ENCODE data around the gene PPP1R7.
A peak's percentile ranks its signal among the peaks of the same experiment; 100 is the strongest.

PPP1R7 gene

DNA sequence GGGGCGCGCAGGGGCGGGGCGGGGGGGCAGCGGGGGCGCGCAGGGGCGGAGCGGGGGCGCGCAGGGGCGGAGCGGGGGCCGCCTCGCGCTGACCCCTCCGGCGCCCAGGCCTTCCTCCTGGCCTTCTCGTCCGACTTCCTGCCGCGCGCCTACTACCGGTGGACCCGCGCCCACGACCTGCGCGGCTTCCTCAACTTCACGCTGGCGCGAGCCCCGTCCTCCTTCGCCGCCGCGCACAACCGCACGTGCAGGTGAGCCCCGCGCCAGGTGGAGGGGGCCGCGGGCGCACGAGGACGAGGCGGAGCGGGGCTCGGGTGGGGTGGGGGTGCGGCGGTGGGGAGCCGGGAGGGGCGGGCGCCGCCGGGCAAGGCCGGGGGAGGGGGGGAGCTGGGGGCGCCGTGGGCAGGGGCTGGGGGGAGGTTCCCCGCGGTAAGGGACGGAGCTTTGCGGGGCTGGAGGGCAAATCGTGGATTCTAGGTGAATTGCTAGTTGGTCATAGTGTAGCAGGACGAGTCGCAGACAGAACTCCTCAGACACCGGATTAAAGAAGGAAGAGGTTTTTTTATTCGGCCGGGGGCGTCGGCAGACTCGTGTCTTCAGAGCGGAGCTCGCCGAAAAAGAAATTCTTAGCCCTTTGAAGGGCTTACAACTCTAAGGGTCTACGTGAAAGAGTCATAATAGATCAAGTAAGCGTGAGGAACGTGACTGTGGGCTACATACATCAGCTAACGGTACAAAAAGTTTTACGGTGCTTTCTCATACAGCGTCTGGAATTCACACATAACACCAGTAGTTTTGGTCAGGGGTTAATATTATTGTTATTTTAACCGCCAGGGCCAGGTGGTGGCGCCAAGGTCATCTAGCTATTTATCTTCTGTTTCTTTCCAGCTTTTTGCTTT lies 68.1 kb downstream of the PPP1R7 start:
- peaks cover 4% of the 10 kb centered on the region for H3K4me1 ChIP-seq (ENCODE audit: control insufficient read depth, insufficient read depth, low read length, poor library complexity, severe bottlenecking)
- H3K27ac ChIP-seq (ENCODE audit: insufficient read depth, low read length, poor library complexity, severe bottlenecking) = no peak overlapping the region
- no peaks in the 10 kb centered on the region for H3K36me3 ChIP-seq (ENCODE audit: control insufficient read depth, insufficient read depth, low read length)
- H3K9me3 ChIP-seq (ENCODE audit: control insufficient read depth, low read length) = no peaks in the 10 kb centered on the region
- H3K27me3 ChIP-seq (replicated peaks; ENCODE audit: control insufficient read depth, insufficient read depth, low read length, poor library complexity, severe bottlenecking) = no peaks in the 10 kb centered on the region
- DNase-seq = peak in 2 of 3 donors; percentile 8 to 32
- peak overlapping the region; percentile 22 for H3K4me3 ChIP-seq (ENCODE audit: insufficient read depth, low read depth, low read length, poor library complexity, severe bottlenecking)

DNA sequence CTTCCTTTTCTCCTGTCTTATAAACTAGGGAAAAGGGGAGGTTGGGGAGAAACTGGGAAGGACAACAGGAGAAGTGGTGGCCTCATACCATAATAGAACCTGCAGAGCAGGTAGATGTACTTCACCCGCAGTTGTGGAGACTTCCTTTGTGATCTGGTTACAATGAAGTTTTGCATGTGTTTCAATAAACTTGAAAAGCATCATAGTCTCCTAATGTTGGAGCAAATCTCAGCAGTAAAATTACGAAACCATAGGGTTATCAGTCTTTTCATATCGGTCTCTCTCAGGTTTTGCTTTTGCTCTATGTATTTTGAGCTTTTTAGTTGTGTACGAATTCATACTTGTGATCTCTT lies 68.7 kb downstream of the PPP1R7 start:
- Histone ChIP-seq H3K36me3 (ENCODE audit: control insufficient read depth, insufficient read depth, low read length) (no peaks in the 10 kb centered on the region), H3K4me3 (ENCODE audit: insufficient read depth, low read depth, low read length, poor library complexity, severe bottlenecking) (peak overlapping the region; percentile 22), H3K27me3 (replicated peaks; ENCODE audit: control insufficient read depth, insufficient read depth, low read length, poor library complexity, severe bottlenecking) (no peaks in the 10 kb centered on the region), H3K4me1 (ENCODE audit: control insufficient read depth, insufficient read depth, low read length, poor library complexity, severe bottlenecking) (peaks cover 4% of the 10 kb centered on the region), H3K9me3 (ENCODE audit: control insufficient read depth, low read length) (no peaks in the 10 kb centered on the region), H3K27ac (ENCODE audit: insufficient read depth, low read length, poor library complexity, severe bottlenecking) (no peak overlapping the region)
- DNase-seq = no peak

DNA sequence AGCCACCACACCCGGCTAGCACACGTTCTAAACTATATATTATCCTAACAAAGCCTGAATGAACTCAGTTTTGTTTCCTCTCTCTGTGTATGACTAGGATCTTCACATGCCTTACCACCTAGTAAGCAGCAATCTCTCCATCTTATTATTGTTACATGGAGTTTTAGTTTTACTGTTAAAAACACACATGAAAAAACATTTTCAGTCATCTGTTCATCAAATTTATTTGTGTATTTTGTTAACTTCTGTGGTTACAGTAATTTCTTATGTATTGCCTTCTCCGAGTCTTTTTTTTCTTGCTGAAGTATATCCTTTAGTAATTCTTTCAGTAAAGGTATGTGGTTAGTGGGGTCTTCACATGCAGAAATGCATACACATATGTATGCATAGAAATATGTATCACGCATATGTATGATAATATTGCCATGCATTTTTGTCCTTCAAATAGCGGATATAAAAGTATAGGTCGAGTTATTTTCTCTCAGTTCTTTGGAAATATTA lies 69.6 kb downstream of the PPP1R7 start:
- no peak overlapping the region for H3K27ac ChIP-seq (ENCODE audit: insufficient read depth, low read length, poor library complexity, severe bottlenecking)
- no peaks in the 10 kb centered on the region for H3K27me3 ChIP-seq (replicated peaks; ENCODE audit: control insufficient read depth, insufficient read depth, low read length, poor library complexity, severe bottlenecking)
- no peak overlapping the region for H3K4me3 ChIP-seq (ENCODE audit: insufficient read depth, low read depth, low read length, poor library complexity, severe bottlenecking)
- H3K4me1 ChIP-seq (ENCODE audit: control insufficient read depth, insufficient read depth, low read length, poor library complexity, severe bottlenecking) = peaks cover 4% of the 10 kb centered on the region
- no peak for DNase-seq
- H3K36me3 ChIP-seq (ENCODE audit: control insufficient read depth, insufficient read depth, low read length) = no peaks in the 10 kb centered on the region
- no peaks in the 10 kb centered on the region for H3K9me3 ChIP-seq (ENCODE audit: control insufficient read depth, low read length)

DNA sequence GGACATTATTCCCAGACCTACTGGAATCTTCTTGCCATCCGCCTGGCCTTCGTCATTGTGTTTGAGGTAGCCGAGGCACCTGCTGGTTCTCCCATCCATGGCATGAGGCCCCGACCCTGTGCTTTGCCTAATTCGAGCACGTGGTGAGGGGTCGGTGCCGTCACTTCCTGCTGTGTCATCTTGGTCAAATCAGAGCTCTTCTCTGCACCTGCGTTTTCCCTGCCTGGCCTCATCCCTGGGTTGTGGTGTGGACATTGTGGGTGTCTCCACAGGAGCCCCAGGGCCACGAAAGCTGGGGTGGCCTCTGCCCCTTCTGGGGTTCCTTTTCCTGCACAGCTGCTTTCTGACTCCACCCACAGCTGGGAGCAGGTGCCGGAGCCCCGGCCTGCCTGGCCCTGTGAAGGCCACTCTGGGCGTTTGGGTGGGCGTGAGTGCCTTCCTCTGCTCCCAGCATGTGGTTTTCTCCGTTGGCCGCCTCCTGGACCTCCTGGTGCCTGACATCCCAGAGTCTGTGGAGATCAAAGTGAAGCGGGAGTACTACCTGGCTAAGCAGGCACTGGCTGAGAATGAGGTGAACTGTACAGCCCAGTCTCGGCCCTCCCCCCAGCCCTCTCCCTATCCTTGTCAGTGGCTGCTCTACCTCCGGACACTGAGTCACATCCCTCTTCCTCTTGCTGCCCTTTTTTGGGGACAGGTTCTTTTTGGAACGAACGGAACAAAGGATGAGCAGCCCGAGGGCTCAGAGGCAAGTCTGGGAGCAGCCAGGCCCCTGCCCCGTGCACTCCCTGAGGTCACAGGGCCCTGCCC lies 73.1 kb downstream of the PPP1R7 start:
- H3K27ac ChIP-seq (ENCODE audit: insufficient read depth, low read length, poor library complexity, severe bottlenecking) = no peak overlapping the region
- no peak overlapping the region for H3K4me3 ChIP-seq (ENCODE audit: insufficient read depth, low read depth, low read length, poor library complexity, severe bottlenecking)
- peaks cover 11% of the 10 kb centered on the region for H3K36me3 ChIP-seq (ENCODE audit: control insufficient read depth, insufficient read depth, low read length)
- no peaks in the 10 kb centered on the region for H3K4me1 ChIP-seq (ENCODE audit: control insufficient read depth, insufficient read depth, low read length, poor library complexity, severe bottlenecking)
- H3K9me3 ChIP-seq (ENCODE audit: control insufficient read depth, low read length) = no peaks in the 10 kb centered on the region
- no peaks in the 10 kb centered on the region for H3K27me3 ChIP-seq (replicated peaks; ENCODE audit: control insufficient read depth, insufficient read depth, low read length, poor library complexity, severe bottlenecking)
- no peak for DNase-seq

DNA sequence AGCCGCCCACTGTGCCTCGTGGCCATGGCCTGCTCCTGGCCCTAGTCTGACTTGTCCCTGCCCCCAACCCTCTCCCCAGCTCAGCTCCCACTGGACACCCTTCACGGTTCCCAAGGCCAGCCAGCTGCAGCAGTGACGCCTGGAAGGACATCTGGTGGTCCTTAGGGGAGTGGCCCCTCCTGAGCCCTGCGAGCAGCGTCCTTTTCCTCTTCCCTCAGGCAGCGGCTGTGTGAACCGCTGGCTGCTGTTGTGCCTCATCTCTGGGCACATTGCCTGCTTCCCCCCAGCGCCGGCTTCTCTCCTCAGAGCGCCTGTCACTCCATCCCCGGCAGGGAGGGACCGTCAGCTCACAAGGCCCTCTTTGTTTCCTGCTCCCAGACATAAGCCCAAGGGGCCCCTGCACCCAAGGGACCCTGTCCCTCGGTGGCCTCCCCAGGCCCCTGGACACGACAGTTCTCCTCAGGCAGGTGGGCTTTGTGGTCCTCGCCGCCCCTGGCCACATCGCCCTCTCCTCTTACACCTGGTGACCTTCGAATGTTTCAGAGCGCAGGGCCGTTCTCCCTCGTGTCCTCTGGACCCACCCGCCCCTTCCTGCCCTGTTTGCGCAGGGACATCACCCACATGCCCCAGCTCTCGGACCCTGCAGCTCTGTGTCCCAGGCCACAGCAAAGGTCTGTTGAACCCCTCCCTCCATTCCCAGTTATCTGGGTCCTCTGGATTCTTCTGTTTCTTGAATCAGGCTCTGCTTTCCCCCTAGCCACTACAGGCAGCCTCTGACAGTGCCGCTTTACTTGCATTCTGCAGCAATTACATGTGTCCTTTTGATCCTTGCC lies 74.0 kb downstream of the PPP1R7 start:
- no peak for DNase-seq
- H3K4me3 ChIP-seq (ENCODE audit: insufficient read depth, low read depth, low read length, poor library complexity, severe bottlenecking) = no peak overlapping the region
- H3K9me3 ChIP-seq (ENCODE audit: control insufficient read depth, low read length) = no peaks in the 10 kb centered on the region
- H3K27ac ChIP-seq (ENCODE audit: insufficient read depth, low read length, poor library complexity, severe bottlenecking) = no peak overlapping the region
- H3K4me1 ChIP-seq (ENCODE audit: control insufficient read depth, insufficient read depth, low read length, poor library complexity, severe bottlenecking) = no peaks in the 10 kb centered on the region
- peaks cover 19% of the 10 kb centered on the region for H3K36me3 ChIP-seq (ENCODE audit: control insufficient read depth, insufficient read depth, low read length)
- no peaks in the 10 kb centered on the region for H3K27me3 ChIP-seq (replicated peaks; ENCODE audit: control insufficient read depth, insufficient read depth, low read length, poor library complexity, severe bottlenecking)

DNA sequence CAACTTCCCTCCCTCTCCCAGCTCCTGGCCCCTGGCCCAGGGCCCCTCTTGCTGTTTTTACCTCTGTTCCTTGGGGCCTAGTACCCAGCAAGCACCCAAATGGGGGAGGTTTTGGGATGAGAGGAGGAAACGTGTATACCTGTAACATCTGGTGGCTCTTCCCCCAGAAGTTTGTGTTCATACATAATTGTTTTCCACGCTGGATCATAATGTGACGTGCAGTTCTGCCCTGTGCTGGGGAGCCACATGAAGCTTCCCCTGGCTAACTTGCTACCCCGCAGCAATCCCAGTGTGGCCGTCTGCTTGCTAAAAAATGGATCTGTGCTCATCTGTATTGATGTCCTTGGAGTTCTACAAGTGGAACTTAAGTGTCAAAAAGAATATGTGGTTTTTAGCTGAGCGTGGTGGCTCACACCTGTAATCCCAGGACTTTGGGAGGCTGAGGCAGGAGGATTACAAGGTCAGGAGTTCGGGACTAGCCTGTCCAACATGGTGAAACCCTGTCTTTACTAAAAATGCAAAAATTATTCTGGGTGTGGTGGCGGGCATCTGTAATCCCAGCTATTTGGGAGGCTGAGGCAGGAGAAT lies 74.7 kb downstream of the PPP1R7 start:
- Histone ChIP-seq H3K4me3 (ENCODE audit: insufficient read depth, low read depth, low read length, poor library complexity, severe bottlenecking) (no peak overlapping the region), H3K4me1 (ENCODE audit: control insufficient read depth, insufficient read depth, low read length, poor library complexity, severe bottlenecking) (no peaks in the 10 kb centered on the region), H3K9me3 (ENCODE audit: control insufficient read depth, low read length) (no peaks in the 10 kb centered on the region), H3K36me3 (ENCODE audit: control insufficient read depth, insufficient read depth, low read length) (peaks cover 23% of the 10 kb centered on the region), H3K27ac (ENCODE audit: insufficient read depth, low read length, poor library complexity, severe bottlenecking) (no peak overlapping the region), H3K27me3 (replicated peaks; ENCODE audit: control insufficient read depth, insufficient read depth, low read length, poor library complexity, severe bottlenecking) (no peaks in the 10 kb centered on the region)
- DNase-seq = no peak

DNA sequence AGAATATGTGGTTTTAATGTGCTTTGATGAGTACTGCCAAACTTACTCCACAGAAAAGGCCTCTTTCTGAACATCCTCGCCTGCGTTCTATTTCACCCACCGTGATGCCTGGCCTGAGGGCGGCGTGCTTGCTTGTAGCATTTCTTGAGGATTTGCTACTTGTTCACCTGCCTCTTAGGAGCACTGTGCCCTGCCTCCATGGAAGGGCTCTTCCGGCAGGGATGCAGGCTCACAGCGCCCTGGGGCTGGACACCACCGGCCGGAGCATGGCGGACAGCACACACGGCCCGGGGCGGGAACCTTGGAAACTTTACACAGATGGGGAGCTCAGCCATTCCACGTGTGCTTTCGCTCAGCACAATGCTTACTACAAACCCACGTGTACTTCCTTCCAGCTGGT lies 75.3 kb downstream of the PPP1R7 start:
- Histone ChIP-seq H3K4me1 (ENCODE audit: control insufficient read depth, insufficient read depth, low read length, poor library complexity, severe bottlenecking) (no peaks in the 10 kb centered on the region), H3K27ac (ENCODE audit: insufficient read depth, low read length, poor library complexity, severe bottlenecking) (no peak overlapping the region), H3K9me3 (ENCODE audit: control insufficient read depth, low read length) (no peaks in the 10 kb centered on the region), H3K27me3 (replicated peaks; ENCODE audit: control insufficient read depth, insufficient read depth, low read length, poor library complexity, severe bottlenecking) (no peaks in the 10 kb centered on the region), H3K36me3 (ENCODE audit: control insufficient read depth, insufficient read depth, low read length) (peaks cover 29% of the 10 kb centered on the region), H3K4me3 (ENCODE audit: insufficient read depth, low read depth, low read length, poor library complexity, severe bottlenecking) (no peak overlapping the region)
- no peak for DNase-seq

DNA sequence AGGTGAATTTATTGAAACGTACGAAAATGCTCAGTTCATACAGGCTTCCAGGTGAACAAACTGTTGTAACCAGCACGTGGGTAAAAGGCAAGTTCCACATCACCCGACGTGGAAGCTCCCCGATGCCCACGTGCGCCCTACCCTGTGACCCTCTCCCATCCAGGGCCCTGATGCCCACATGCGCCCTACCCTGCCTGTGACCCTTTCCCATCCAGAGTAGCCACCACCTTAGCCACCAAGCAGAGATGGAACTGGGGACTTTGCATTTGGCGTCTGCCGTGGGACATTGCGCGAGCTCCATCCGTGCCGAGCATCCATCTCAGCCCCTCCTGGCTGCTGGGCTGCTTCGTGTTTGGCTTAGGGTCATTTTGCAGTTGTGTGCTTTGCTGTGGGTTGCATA lies 75.7 kb downstream of the PPP1R7 start:
- Histone ChIP-seq H3K9me3 (ENCODE audit: control insufficient read depth, low read length) (no peaks in the 10 kb centered on the region), H3K36me3 (ENCODE audit: control insufficient read depth, insufficient read depth, low read length) (peaks cover 31% of the 10 kb centered on the region), H3K27ac (ENCODE audit: insufficient read depth, low read length, poor library complexity, severe bottlenecking) (no peak overlapping the region), H3K27me3 (replicated peaks; ENCODE audit: control insufficient read depth, insufficient read depth, low read length, poor library complexity, severe bottlenecking) (no peaks in the 10 kb centered on the region), H3K4me1 (ENCODE audit: control insufficient read depth, insufficient read depth, low read length, poor library complexity, severe bottlenecking) (no peaks in the 10 kb centered on the region), H3K4me3 (ENCODE audit: insufficient read depth, low read depth, low read length, poor library complexity, severe bottlenecking) (no peak overlapping the region)
- no peak for DNase-seq

DNA sequence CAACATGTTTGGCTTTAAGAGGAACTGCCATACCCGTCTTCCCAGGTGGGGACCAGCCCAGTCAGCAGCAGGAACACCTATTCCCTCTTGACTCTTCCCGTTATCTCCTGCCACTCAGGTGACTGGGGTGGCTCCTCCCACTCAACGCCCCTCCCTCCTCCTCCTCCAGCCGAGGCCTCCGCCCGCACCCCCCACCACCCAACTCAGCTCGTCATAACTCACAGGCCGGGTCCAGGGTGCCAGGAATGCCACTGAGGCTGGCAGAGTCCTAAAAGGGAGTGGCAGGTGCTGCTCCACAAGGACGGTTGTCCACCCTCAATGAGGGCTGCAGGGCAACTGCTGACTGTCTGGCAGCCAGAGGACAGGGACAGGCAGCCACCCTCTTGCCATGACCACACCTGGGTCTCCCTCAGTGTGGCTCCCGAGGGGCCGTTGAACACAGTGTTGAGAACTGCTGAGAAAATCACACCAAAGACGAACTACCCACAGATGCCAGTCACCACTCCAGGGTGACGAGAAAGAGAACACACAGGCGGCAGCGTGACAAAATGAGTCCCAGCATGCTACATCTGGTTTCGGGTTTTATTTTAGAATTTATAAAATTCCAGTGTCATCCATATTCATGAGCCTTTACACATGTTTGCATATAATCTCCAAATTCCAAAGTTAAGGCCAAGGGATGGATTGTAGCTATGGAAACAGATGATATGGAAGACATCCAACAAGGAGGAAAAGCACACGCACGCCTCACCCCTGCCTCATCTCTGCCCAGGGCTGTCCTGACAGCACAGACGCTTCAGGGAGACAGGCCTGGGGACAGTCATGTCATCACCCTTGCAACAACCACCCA lies 76.7 kb downstream of the PPP1R7 start:
- no peak for DNase-seq
- H3K36me3 ChIP-seq (ENCODE audit: control insufficient read depth, insufficient read depth, low read length) = peaks cover 35% of the 10 kb centered on the region
- H3K4me3 ChIP-seq (ENCODE audit: insufficient read depth, low read depth, low read length, poor library complexity, severe bottlenecking) = no peak overlapping the region
- no peaks in the 10 kb centered on the region for H3K4me1 ChIP-seq (ENCODE audit: control insufficient read depth, insufficient read depth, low read length, poor library complexity, severe bottlenecking)
- no peak overlapping the region for H3K27ac ChIP-seq (ENCODE audit: insufficient read depth, low read length, poor library complexity, severe bottlenecking)
- no peaks in the 10 kb centered on the region for H3K9me3 ChIP-seq (ENCODE audit: control insufficient read depth, low read length)
- H3K27me3 ChIP-seq (replicated peaks; ENCODE audit: control insufficient read depth, insufficient read depth, low read length, poor library complexity, severe bottlenecking) = no peaks in the 10 kb centered on the region

Data from effector memory CD4-positive, alpha-beta T cell (primary cell).